Measurements from ENCODE around the gene FANCI.
A peak's percentile ranks its signal among the peaks of the same experiment; 100 is the strongest.
"Not testable (repeated sequence)": the region's sequence is repeated elsewhere in the genome, so short reads cannot be mapped to it uniquely, and the experiment has no call there.

FANCI gene

GRCh38 chr15:89225588-89225987 lies 18.2 kb upstream of the FANCI start:
- DNase-seq = no peak

- DNase-seq = no peak
These were observed 17.2 kb upstream of the FANCI start for GRCh38 chr15:89226359-89227221.

GRCh38 chr15:89227425-89227824 lies 16.4 kb upstream of the FANCI start:
- no peak for DNase-seq

- DNase-seq = no peak
These were observed 13.5 kb upstream of the FANCI start for GRCh38 chr15:89230277-89230676.

GRCh38 chr15:89231832-89232231 lies 11.9 kb upstream of the FANCI start:
- no peak for DNase-seq

- not testable (repeated sequence) for DNase-seq
These were observed 3.6 kb upstream of the FANCI start for GRCh38 chr15:89239883-89240810.

GRCh38 chr15:89243046-89243690 lies 611 bp upstream of the FANCI start:
- DNase-seq = no peak

- DNase-seq = no peak
These were observed 760 bp downstream of the FANCI start for GRCh38 chr15:89244574-89244903.

- DNase-seq = no peak
These were observed 3.7 kb downstream of the FANCI start for GRCh38 chr15:89247446-89247845.

GRCh38 chr15:89248584-89248983 lies 4.8 kb downstream of the FANCI start:
- DNase-seq = no peak

GRCh38 chr15:89250142-89250541 lies 6.4 kb downstream of the FANCI start:
- DNase-seq = not testable (repeated sequence)

GRCh38 chr15:89277281-89277680 lies 33.5 kb downstream of the FANCI start:
- DNase-seq = not testable (repeated sequence)

- no peak for DNase-seq
These were observed 34.5 kb downstream of the FANCI start for GRCh38 chr15:89278307-89278706.

GRCh38 chr15:89282631-89283030 lies 38.9 kb downstream of the FANCI start:
- DNase-seq = no peak

- no peak for DNase-seq
These were observed 39.4 kb downstream of the FANCI start for GRCh38 chr15:89283201-89283600.

GRCh38 chr15:89291934-89292438 lies 48.2 kb downstream of the FANCI start:
- DNase-seq = no peak

- DNase-seq = no peak
These were observed 49.2 kb downstream of the FANCI start for GRCh38 chr15:89293012-89293411.

GRCh38 chr15:89299896-89300295 lies 56.1 kb downstream of the FANCI start:
- DNase-seq = peak in 1 of 3 experiments; percentile 37

- no peak for DNase-seq
These were observed 57.7 kb downstream of the FANCI start for GRCh38 chr15:89301304-89302089.

GRCh38 chr15:89303986-89304385 lies 60.2 kb downstream of the FANCI start:
- DNase-seq = no peak

GRCh38 chr15:89305395-89305794 lies 61.6 kb downstream of the FANCI start:
- no peak for DNase-seq

- DNase-seq = no peak
These were observed 63.3 kb downstream of the FANCI start for GRCh38 chr15:89307046-89307587.
